H1 (cell line): ENCODE results near the gene PPARD. TPM values are rescaled to one million over a fixed set of nuclear protein-coding genes. Genes with fewer than 3 reads are reported as not detected.

Experiments used
- CTCF ChIA-PET: fragments of 300-600 bp; sonication (Branson Sonifier 250); formaldehyde crosslinking; loops from one replicate; lab custom pipeline; 2021; ENCODE audit not compliant: partially characterized antibody; lab: Charles Lee
- POLR2A ChIA-PET: fragments of 300-600 bp; sonication (Branson Sonifier 250); formaldehyde crosslinking; loops from one replicate; lab custom pipeline; 2021; ENCODE audit warnings: inconsistent platforms; ENCODE audit not compliant: partially characterized antibody; lab: Charles Lee
- DNase-seq, 2 experiments: peaks; one replicate each; pipeline versions ENCODE4 v3.0.0 to v3.0.0-alpha.2; 2010 to 2022; ENCODE audit warnings: low spot score in 2 of 2, low read depth in 1 of 2, mixed read lengths in 1 of 2
- FAIRE-seq: peaks from 2 replicates; lab custom pipeline; 2011; peaks lifted over from hg19 to GRCh38; lab: Jason Lieb, UNC
- H2AFZ ChIP-seq: 2 replicates; pipeline ENCODE4 v1.8.1; 2012; ENCODE audit warnings: low read length, inconsistent platforms
- H2AK5ac ChIP-seq: 2 replicates; pipeline ENCODE4 v1.6.1; 2013; ENCODE audit warnings: low read depth, low read length
- H2BK120ac ChIP-seq: replicated peaks from 2 replicates; pipeline ENCODE3; 2013; ENCODE audit warnings: low read depth, low read length, inconsistent platforms
- H2BK12ac ChIP-seq: 2 replicates; pipeline ENCODE4 v1.6.1; 2013; ENCODE audit warnings: low read depth, low read length
- H2BK15ac ChIP-seq: 2 replicates; pipeline ENCODE4 v1.6.1; 2013; ENCODE audit warnings: low read length
- H2BK20ac ChIP-seq: 2 replicates; pipeline ENCODE4 v1.6.1; 2013; ENCODE audit warnings: low read length
- H2BK5ac ChIP-seq: 2 replicates; pipeline ENCODE4 v1.6.1; 2013; ENCODE audit warnings: low read depth, low read length
- H3K14ac ChIP-seq: 2 replicates; pipeline ENCODE4 v1.6.1; 2013; ENCODE audit warnings: inconsistent platforms; ENCODE audit not compliant: insufficient read length
- H3K18ac ChIP-seq: 2 replicates; pipeline ENCODE4 v1.6.1; 2013; ENCODE audit warnings: low read length; ENCODE audit errors: extremely low read depth
- H3K23ac ChIP-seq: 2 replicates; pipeline ENCODE4 v1.6.1; 2013; ENCODE audit warnings: inconsistent platforms; ENCODE audit not compliant: insufficient read length
- H3K23me2 ChIP-seq: 2 replicates; pipeline ENCODE4 v1.6.1; 2013; ENCODE audit warnings: low read depth, low read length
- H3K27ac ChIP-seq: 2 replicates; pipeline ENCODE4 v1.6.1; 2011; ENCODE audit warnings: low read depth, low read length, inconsistent platforms
- H3K27me3 ChIP-seq, 4 experiments: replicated peaks in 1 of 4; 1 replicate in 1 of 4; 2 replicates in 3 of 4; pipeline versions ENCODE4 v1.6.1 to v1.8.1; 2011 to 2013; ENCODE audit warnings: low read length in 3 of 4, mild to moderate bottlenecking in 3 of 4, inconsistent platforms in 2 of 4, mixed read lengths in 2 of 4, moderate library complexity in 1 of 4; ENCODE audit not compliant: control insufficient read depth in 3 of 4, insufficient read depth in 3 of 4; ENCODE audit errors: extremely low read depth in 1 of 4
- H3K36me3 ChIP-seq, 4 experiments: 2 replicates each; pipeline versions ENCODE4 v1.6.1 to v1.8.1; 2011 to 2013; ENCODE audit warnings: mild to moderate bottlenecking in 4 of 4, low read length in 3 of 4, moderate library complexity in 2 of 4, control low read depth in 1 of 4, inconsistent platforms in 1 of 4; ENCODE audit not compliant: insufficient read depth in 4 of 4, control insufficient read depth in 2 of 4
- H3K4ac ChIP-seq: replicated peaks from 2 replicates; pipeline ENCODE3; 2013; ENCODE audit warnings: low read length, low read depth, mixed read lengths, inconsistent platforms; ENCODE audit not compliant: insufficient read length
- H3K4me1 ChIP-seq, 4 experiments: replicated peaks in 1 of 4; 1 replicate in 1 of 4; 2 replicates in 3 of 4; pipeline versions ENCODE4 v1.6.1 to v1.8.1; 2011 to 2013; ENCODE audit warnings: low read length in 3 of 4, inconsistent platforms in 2 of 4, mixed read lengths in 1 of 4; ENCODE audit not compliant: insufficient read depth in 4 of 4, control insufficient read depth in 3 of 4
- H3K4me2 ChIP-seq, 2 experiments: 2 replicates each; pipeline versions ENCODE4 v1.6.1 to v1.8.1; 2011 to 2013; ENCODE audit warnings: low read depth in 2 of 2, low read length in 2 of 2, control low read depth in 1 of 2, inconsistent platforms in 1 of 2, mild to moderate bottlenecking in 1 of 2; ENCODE audit not compliant: insufficient read depth in 1 of 2
- H3K4me3 ChIP-seq, 4 experiments: fragments of 200-600, 300-600 bp in 1 of 4; sonication (generic), shearing (Covaris generic), sonication (Bioruptor Twin) in 1 of 4; 2 replicates each; pipeline versions ENCODE4 v1.5.1 to v1.8.1; 2011 to 2016; ENCODE audit warnings: low read length in 4 of 4, low read depth in 3 of 4, control low read depth in 2 of 4, inconsistent platforms in 2 of 4, mild to moderate bottlenecking in 2 of 4, mixed read lengths in 1 of 4, moderate library complexity in 1 of 4; ENCODE audit not compliant: insufficient read depth in 2 of 4; ENCODE audit errors: extremely low read depth in 1 of 4
- H3K56ac ChIP-seq: replicated peaks from 2 replicates; pipeline ENCODE3; 2013; ENCODE audit warnings: low read depth, mild to moderate bottlenecking, mixed read lengths, low read length, inconsistent platforms; ENCODE audit not compliant: insufficient read length
- H3K79me1 ChIP-seq: 2 replicates; pipeline ENCODE4 v1.6.1; 2013; ENCODE audit warnings: low read depth, low read length, control low read depth
- H3K79me2 ChIP-seq, 2 experiments: 2 replicates each; pipeline versions ENCODE4 v1.6.1 to v1.8.1; 2012 to 2013; ENCODE audit warnings: low read length in 2 of 2, mild to moderate bottlenecking in 2 of 2, inconsistent platforms in 1 of 2; ENCODE audit not compliant: insufficient read depth in 2 of 2, control insufficient read depth in 1 of 2
- H3K9ac ChIP-seq, 4 experiments: replicated peaks in 1 of 4; 1 replicate in 1 of 4; 2 replicates in 3 of 4; pipeline versions ENCODE4 v1.6.1 to v1.8.1; 2011 to 2013; ENCODE audit warnings: low read depth in 3 of 4, low read length in 3 of 4, control low read depth in 2 of 4, mild to moderate bottlenecking in 2 of 4, moderate library complexity in 2 of 4, inconsistent platforms in 1 of 4; ENCODE audit errors: extremely low read depth in 1 of 4
- H3K9me3 ChIP-seq, 2 experiments: 2 replicates each; pipeline versions ENCODE4 v1.6.1 to v1.8.1; 2012 to 2013; ENCODE audit warnings: mild to moderate bottlenecking in 2 of 2, moderate library complexity in 2 of 2, control low read depth in 1 of 2, inconsistent platforms in 1 of 2, low read depth in 1 of 2, low read length in 1 of 2, mixed read lengths in 1 of 2; ENCODE audit not compliant: insufficient read depth in 2 of 2
- H4K20me1 ChIP-seq, 2 experiments: replicated peaks in 1 of 2; 2 replicates each; pipeline versions ENCODE3 to v1.8.1; 2011 to 2013; ENCODE audit warnings: inconsistent platforms in 2 of 2, low read length in 2 of 2, mild to moderate bottlenecking in 1 of 2; ENCODE audit not compliant: insufficient read depth in 2 of 2, control insufficient read depth in 1 of 2
- H4K5ac ChIP-seq: 2 replicates; pipeline ENCODE4 v1.6.1; 2013; ENCODE audit warnings: low read length, low read depth, mixed read lengths, inconsistent platforms; ENCODE audit not compliant: insufficient read length
- H4K8ac ChIP-seq: 2 replicates; pipeline ENCODE4 v1.8.0; 2013; ENCODE audit warnings: mild to moderate bottlenecking, moderate library complexity, low read length, inconsistent platforms; ENCODE audit not compliant: insufficient read depth; ENCODE audit errors: extremely low read depth
- H4K91ac ChIP-seq: replicated peaks from 2 replicates; pipeline ENCODE3; 2013; ENCODE audit warnings: low read length, mixed read lengths, inconsistent platforms; ENCODE audit not compliant: insufficient read length
- ASH2L ChIP-seq: fragments of 200-600, 300-600 bp; sonication (generic); IDR thresholded peaks from one replicate; pipeline ENCODE4 v1.7.1; 2017; ENCODE audit warnings: low read length
- BRCA1 ChIP-seq: IDR thresholded peaks from 2 replicates; pipeline ENCODE4 v1.6.1; 2012; ENCODE audit warnings: low read depth, low read length, improper control_type of control experiment
- CBX5 ChIP-seq: fragments of 300-800, 300-1000 bp; sonication (generic); IDR thresholded peaks from 2 replicates; pipeline ENCODE4 v1.7.1; 2016; ENCODE audit warnings: antibody characterized with exemption, low read length, low read depth
- CHD2 ChIP-seq: IDR thresholded peaks from 2 replicates; pipeline ENCODE4 v1.6.1; 2012; ENCODE audit warnings: low read length, improper control_type of control experiment
- CTBP2 ChIP-seq: IDR thresholded peaks from 2 replicates; pipeline ENCODE4 v1.7.0; 2011; ENCODE audit warnings: borderline replicate concordance, mild to moderate bottlenecking, moderate library complexity, mixed read lengths, low read length; ENCODE audit not compliant: insufficient read depth, insufficient read length
- GABPA ChIP-seq: IDR thresholded peaks from 2 replicates; pipeline ENCODE4 v1.6.1; 2011; ENCODE audit warnings: mild to moderate bottlenecking, low read length, moderate library complexity, borderline replicate concordance; ENCODE audit not compliant: insufficient read depth
- HDAC6 ChIP-seq: IDR thresholded peaks from one replicate; pipeline ENCODE4 v1.7.1; 2012; ENCODE audit warnings: low read depth, mild to moderate bottlenecking, inconsistent platforms, low read length, moderate library complexity
- JUN ChIP-seq: IDR thresholded peaks from 2 replicates; pipeline ENCODE4 v1.6.1; 2011; ENCODE audit warnings: low read depth, mild to moderate bottlenecking, improper control_type of control experiment, low read length
- KDM1A ChIP-seq: fragments of 200-600, 300-600 bp; sonication (generic); IDR thresholded peaks from 2 replicates; pipeline ENCODE4 v1.7.1; 2016; ENCODE audit warnings: mild to moderate bottlenecking, low read length, borderline replicate concordance
- NANOG ChIP-seq: IDR thresholded peaks from 2 replicates; pipeline ENCODE4 v1.6.1; 2011; ENCODE audit warnings: low read length, low read depth, mild to moderate bottlenecking, inconsistent platforms; ENCODE audit not compliant: insufficient read depth, poor library complexity, severe bottlenecking
- NRF1 ChIP-seq: IDR thresholded peaks from 2 replicates; pipeline ENCODE4 v1.6.1; 2011; ENCODE audit warnings: mild to moderate bottlenecking, low read depth, low read length, improper control_type of control experiment
- POLR2A ChIP-seq, 2 experiments: IDR thresholded peaks; 1 replicate in 1 of 2; 2 replicates in 1 of 2; pipeline ENCODE4 v1.6.1; 2011; ENCODE audit warnings: low read depth in 2 of 2, low read length in 2 of 2, mild to moderate bottlenecking in 2 of 2; ENCODE audit errors: control extremely low read depth in 1 of 2
- POLR2AphosphoS5 ChIP-seq: IDR thresholded peaks from 2 replicates; pipeline ENCODE4 v1.6.1; 2011; ENCODE audit warnings: low read depth, low read length
- SIX5 ChIP-seq: IDR thresholded peaks from 2 replicates; pipeline ENCODE4 v1.6.1; 2011; ENCODE audit warnings: mild to moderate bottlenecking, low read depth, low read length
- YY1 ChIP-seq: IDR thresholded peaks from 2 replicates; pipeline ENCODE4 v1.6.1; 2011; ENCODE audit warnings: low read depth, mild to moderate bottlenecking, low read length
- WGBS, 2 experiments: shearing (Covaris generic) in 1 of 2; methylation state at CpG; one replicate each; pipeline versions ENCODE4 v1.1.6 to v1.1.7; 2013 to 2015; ENCODE audit warnings: low lambda C conversion rate in 2 of 2, mixed read lengths in 2 of 2, inconsistent platforms in 1 of 2, low coverage in 1 of 2, missing lambda C conversion rate in 1 of 2; ENCODE audit not compliant: insufficient replicate concordance in 2 of 2, insufficient coverage in 1 of 2, insufficient read length in 1 of 2; ENCODE audit errors: extremely low coverage in 1 of 2, missing lambda C conversion rate in 1 of 2; 5-methylcytosine and 5-hydroxymethylcytosine counted together
- polyA plus RNA-seq, 7 experiments: library from polyadenylated mRNA; depleted of rRNA in 3 of 7; stranded (reverse) in 5 of 7; unstranded in 2 of 7; fragments of >200 nt in 5 of 7; fragments of 200-250 nt in 2 of 7; gene quantifications; 1 replicate in 5 of 7; 2 replicates in 1 of 7; 4 replicates in 1 of 7; pipeline versions ENCODE4 v1.2.1 to v1.2.3, GENCODE V29; 2011 to 2013; ENCODE audit warnings: missing spikeins in 2 of 7, mixed read lengths in 2 of 7
- total RNA-seq: library from RNA; stranded (reverse); fragmentation: NEBNext Ultra II Directional; extraction: Animal tissue kit (Norgen Biotek cat#: 25700); gene quantifications from 2 replicates; pipeline ENCODE4 v1.2.1, GENCODE V29; 2021

PPARD gene
- total and polyA plus RNA-seq, 2 of the 8 experiments (the other 6 are each of a cell fraction or from before 2014, with no cell fraction given), result 14.6 to 14.9 TPM

GRCh38 chr6:35295036-35295435 is 47.3 kb upstream of the PPARD start:
- Histone ChIP-seq H3K23me2 (no peaks in the 10 kb centered on the region; the same call in 1 of the 2 replicates), H2AFZ (no peak overlapping the region), H3K79me2 (no peaks in the 10 kb centered on the region), H4K91ac (no peak overlapping the region), H3K14ac (no peak overlapping the region), H4K8ac (no peak overlapping the region), H3K18ac (no peak overlapping the region), H2BK20ac (no peak overlapping the region), H3K56ac (no peak overlapping the region), H3K4me3 (no peak overlapping the region), H3K9me3 (no peaks in the 10 kb centered on the region), H3K79me1 (no peaks in the 10 kb centered on the region), H2BK5ac (no peak overlapping the region), H3K4me1 (peaks cover 0 to 10% (median 7%) of the 10 kb centered on the region in 4 experiments; a peak in 6 of 7 replicates), H2BK120ac (no peak overlapping the region), H3K4me2 (no peak overlapping the region), H3K23ac (no peak overlapping the region), H2BK15ac (no peak overlapping the region), H3K4ac (no peak overlapping the region), H3K27me3 (no peaks in the 10 kb centered on the region), H4K5ac (no peak overlapping the region), H4K20me1 (no peaks in the 10 kb centered on the region), H3K36me3 (peaks cover 2 to 5% (median 3%) of the 10 kb centered on the region in 4 experiments; a peak in 5 of 8 replicates), H2BK12ac (no peak overlapping the region), H2AK5ac (no peak overlapping the region), H3K9ac (no peak overlapping the region), H3K27ac (no peak overlapping the region)
- DNase-seq (no peak), FAIRE-seq (no peak)
- ChIA-PET POLR2A (interaction anchor here (0.7 to 2.9 kb wide), 4 partner anchors 15 to 183 kb away, joined by 3 to 14 read pairs (median 3); partner anchors contain the start of gene RPL10A), CTCF (interaction anchor here (0.6 to 20.6 kb wide), 14 partner anchors 11 to 1473 kb away, joined by 3 to 358 read pairs (median 11); partner anchors contain the start of genes FANCE, PPARD and RPL10A)
- WGBS, 2 experiments, result 100% methylated on average over 2 of the region's 2 CpGs; no CpG with 5 or more reads in 1 of the 2 experiments
- no peak for TF ChIP-seq CTBP2
- no peak for TF ChIP-seq ASH2L
- TF ChIP-seq NANOG, result no peak
- no peak for TF ChIP-seq CBX5
- TF ChIP-seq HDAC6, result no peak
- TF ChIP-seq JUN, result no peak
- TF ChIP-seq YY1, result no peak
- TF ChIP-seq NRF1, result no peak
- TF ChIP-seq GABPA, result no peak
- TF ChIP-seq SIX5, result no peak
- TF ChIP-seq POLR2A (IDR thresholded peaks at IDR 0.05; ENCODE audit: control extremely low read depth in 1 of 2, low read depth in 2 of 2, low read length in 2 of 2), result no peak
- TF ChIP-seq POLR2AphosphoS5, result no peak
- no peak for TF ChIP-seq BRCA1
- TF ChIP-seq KDM1A, result no peak
- no peak for TF ChIP-seq CHD2
